T-helper 17 cell (primary cell): Measurements from ENCODE around the gene NR2F1-AS1. TPM values are rescaled to one million over a fixed set of nuclear protein-coding genes. Genes with fewer than 3 reads are reported as not detected.
"Not testable (repeated sequence)": the region's sequence is repeated elsewhere in the genome, so short reads cannot be mapped to it uniquely, and the experiment has no call there.

Experiments used
- ATAC-seq: fragments of 150-1000 bp; cut with Tn5 transposase; 2 replicates; pipeline ENCODE4 v1.10.0; 2021; ENCODE audit warnings: mild to moderate bottlenecking, moderate library complexity
- DNase-seq, 3 donors: peaks; one replicate each; pipeline versions ENCODE4 v3.0.0 to v3.0.0-alpha.2; 2020 to 2021
- H3K9me3 ChIP-seq: one replicate; pipeline ENCODE4 v1.7.0; 2013; ENCODE audit warnings: low read length, mild to moderate bottlenecking; ENCODE audit not compliant: control insufficient read depth, poor library complexity, severe bottlenecking
- H3K27ac Mint-ChIP-seq: one replicate; pipeline ENCODE4 v1.8.0; 2022; ENCODE audit warnings: mild to moderate bottlenecking, moderate library complexity, mixed read lengths
- H3K27me3 Mint-ChIP-seq: one replicate; pipeline ENCODE4 v1.8.0; 2022; ENCODE audit warnings: mixed read lengths
- H3K36me3 Mint-ChIP-seq: one replicate; pipeline ENCODE4 v1.8.0; 2022; ENCODE audit warnings: low read depth, mixed read lengths
- H3K4me1 Mint-ChIP-seq: one replicate; pipeline ENCODE4 v1.8.0; 2022; ENCODE audit warnings: mild to moderate bottlenecking, mixed read lengths
- H3K4me3 Mint-ChIP-seq: one replicate; pipeline ENCODE4 v1.8.0; 2022; ENCODE audit warnings: mild to moderate bottlenecking, moderate library complexity, mixed read lengths
- total RNA-seq, 4 donors: library from RNA in 2 of 4; stranded (reverse) in 2 of 4; gene quantifications; one replicate each; pipeline ENCODE4 v1.2.3 and lab custom pipeline; 2022 to 2026

Gene NR2F1-AS1
- total RNA-seq, 2 donors from 2014 or later, result not detected

DNA sequence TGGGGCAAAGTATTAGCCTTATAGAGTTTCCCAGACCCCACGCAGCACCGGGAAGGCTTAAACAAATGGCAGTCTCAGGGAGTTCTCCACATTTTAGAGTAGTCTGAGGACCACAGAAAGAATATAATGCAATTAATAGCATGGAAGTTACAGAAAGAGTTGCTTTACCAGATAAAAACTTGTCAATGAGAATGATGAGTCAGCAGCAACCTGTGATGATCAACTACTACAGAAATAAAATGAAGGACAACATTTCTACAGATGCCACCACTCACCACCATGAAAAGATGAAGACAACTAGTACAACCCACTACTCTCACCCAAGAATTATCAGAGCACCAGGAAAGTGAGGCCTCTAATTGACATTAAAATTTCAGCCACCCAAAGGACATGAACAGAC is 120.7 kb downstream of the NR2F1-AS1 start:
- Mint-ChIP-seq H3K4me1 (no peaks in the 10 kb centered on the region), H3K27me3 (peaks cover 5% of the 10 kb centered on the region), H3K27ac (no peak overlapping the region), H3K36me3 (no peaks in the 10 kb centered on the region), H3K4me3 (no peak overlapping the region)
- ATAC-seq (no peak), DNase-seq (no peak)
- H3K9me3 ChIP-seq, result no peaks in the 10 kb centered on the region

DNA sequence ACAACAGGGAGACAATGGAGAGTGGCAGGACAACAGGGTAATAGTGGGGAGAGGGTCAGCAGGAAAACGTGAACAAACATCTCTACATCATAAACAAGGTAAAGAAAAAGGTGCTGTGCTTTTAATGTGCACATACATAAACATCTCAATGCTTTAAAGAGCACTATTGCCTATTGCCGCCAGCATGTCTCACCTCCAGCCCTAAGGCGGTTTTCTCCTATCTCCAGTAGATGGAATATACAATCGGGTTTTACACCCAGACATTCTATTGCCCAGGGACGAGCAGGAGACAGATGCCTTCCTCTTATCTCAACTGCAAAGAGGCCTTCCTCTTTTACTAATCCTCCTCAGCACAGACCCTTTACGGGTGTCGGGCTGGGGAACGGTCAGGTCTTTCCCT is 124.2 kb downstream of the NR2F1-AS1 start:
- not testable (repeated sequence) for H3K27me3 Mint-ChIP-seq, H3K4me3 Mint-ChIP-seq, H3K9me3 ChIP-seq, H3K4me1 Mint-ChIP-seq, H3K36me3 Mint-ChIP-seq, DNase-seq, H3K27ac Mint-ChIP-seq, ATAC-seq

DNA sequence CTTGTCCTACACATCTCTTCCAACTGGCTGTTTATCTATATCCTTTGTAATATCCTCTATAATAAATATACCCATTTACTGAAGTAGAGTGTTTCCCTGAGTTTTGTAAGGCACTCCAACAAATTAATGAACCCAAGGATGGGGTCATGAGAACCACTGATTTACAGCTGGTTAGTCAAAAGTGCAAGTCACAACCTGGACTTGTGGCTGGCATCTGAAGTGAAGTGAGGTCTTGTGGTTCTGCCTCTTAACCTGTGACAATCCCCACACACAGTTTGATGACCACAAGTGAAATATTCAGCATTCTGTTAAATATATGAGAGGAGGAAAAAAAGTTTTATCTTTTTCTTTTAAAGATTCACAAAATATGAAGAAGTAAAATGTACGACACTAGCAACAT is 126.1 kb downstream of the NR2F1-AS1 start:
- Mint-ChIP-seq H3K4me1 (no peaks in the 10 kb centered on the region), H3K4me3 (no peak overlapping the region), H3K27ac (no peak overlapping the region), H3K27me3 (peaks cover 5% of the 10 kb centered on the region), H3K36me3 (no peaks in the 10 kb centered on the region)
- ATAC-seq, result no peak
- no peaks in the 10 kb centered on the region for H3K9me3 ChIP-seq
- DNase-seq, result no peak

DNA sequence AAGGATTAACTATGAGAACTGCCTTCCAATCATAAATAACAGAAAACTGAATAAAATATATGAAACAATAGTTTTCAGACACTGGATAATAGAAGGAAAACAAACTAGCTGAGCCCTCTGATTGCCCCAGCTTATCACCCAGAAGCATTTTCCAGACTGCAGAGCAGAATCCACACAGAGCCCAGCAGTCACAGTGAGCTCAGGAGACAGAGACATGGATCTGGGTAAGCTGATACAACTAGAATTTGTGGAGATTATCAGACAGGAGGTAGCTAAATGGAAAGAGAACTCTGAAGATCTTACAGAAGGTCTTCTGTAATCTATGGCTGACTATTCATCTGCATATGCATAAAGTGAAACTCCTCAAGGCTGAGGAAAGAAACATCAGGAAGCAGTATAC is 128.8 kb downstream of the NR2F1-AS1 start:
- ATAC-seq, result no peak
- no peak for DNase-seq
- Mint-ChIP-seq H3K4me3 (no peak overlapping the region), H3K4me1 (no peaks in the 10 kb centered on the region), H3K27me3 (no peaks in the 10 kb centered on the region), H3K36me3 (no peaks in the 10 kb centered on the region), H3K27ac (no peak overlapping the region)
- H3K9me3 ChIP-seq, result no peaks in the 10 kb centered on the region

DNA sequence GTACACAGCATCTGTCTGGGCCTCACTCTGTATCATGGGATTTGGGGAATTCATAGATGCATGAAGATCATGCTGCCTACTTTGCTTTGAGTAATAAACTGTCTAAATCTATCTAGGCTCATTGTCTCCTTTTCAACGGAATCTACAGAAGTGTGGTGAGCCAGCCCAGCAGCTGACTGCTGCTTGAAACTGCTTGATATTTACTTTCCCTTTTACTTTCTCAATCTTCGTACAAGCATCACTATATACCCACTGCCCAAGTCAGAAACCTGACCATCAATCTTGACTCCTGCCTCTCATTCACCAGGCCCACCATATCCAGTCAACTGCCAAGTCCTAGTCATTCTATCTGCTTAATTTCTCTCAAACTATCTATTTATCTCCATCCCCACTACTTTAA is 142.9 kb downstream of the NR2F1-AS1 start:
- DNase-seq (no peak), ATAC-seq (no peak)
- no peaks in the 10 kb centered on the region for H3K27me3 Mint-ChIP-seq
- H3K27ac Mint-ChIP-seq, result no peak overlapping the region
- no peaks in the 10 kb centered on the region for H3K4me1 Mint-ChIP-seq
- H3K9me3 ChIP-seq, result no peaks in the 10 kb centered on the region
- no peak overlapping the region for H3K4me3 Mint-ChIP-seq
- H3K36me3 Mint-ChIP-seq, result no peaks in the 10 kb centered on the region

DNA sequence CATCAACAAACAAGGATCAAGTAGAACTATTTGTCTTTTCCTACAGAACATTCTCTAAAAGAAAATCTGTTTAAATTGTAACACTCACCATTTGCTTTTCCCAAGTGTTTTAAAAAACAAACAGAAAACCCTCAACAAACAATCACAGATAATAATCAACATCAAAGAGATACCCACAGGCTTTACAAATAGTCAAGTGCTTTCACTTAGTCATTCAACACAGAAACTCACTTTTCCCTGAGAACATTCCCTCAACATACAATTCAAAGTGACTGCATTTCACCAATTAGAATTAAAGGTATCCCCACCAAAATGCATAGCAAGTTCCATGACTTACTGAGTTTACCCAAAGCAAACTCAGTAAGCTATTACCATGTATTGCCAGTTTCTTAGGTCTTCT is 144.9 kb downstream of the NR2F1-AS1 start:
- no peak overlapping the region for H3K4me3 Mint-ChIP-seq
- ATAC-seq (no peak), DNase-seq (no peak)
- no peaks in the 10 kb centered on the region for H3K36me3 Mint-ChIP-seq
- peaks cover 6% of the 10 kb centered on the region for H3K27me3 Mint-ChIP-seq
- no peaks in the 10 kb centered on the region for H3K9me3 ChIP-seq
- H3K27ac Mint-ChIP-seq, result no peak overlapping the region
- H3K4me1 Mint-ChIP-seq, result no peaks in the 10 kb centered on the region

DNA sequence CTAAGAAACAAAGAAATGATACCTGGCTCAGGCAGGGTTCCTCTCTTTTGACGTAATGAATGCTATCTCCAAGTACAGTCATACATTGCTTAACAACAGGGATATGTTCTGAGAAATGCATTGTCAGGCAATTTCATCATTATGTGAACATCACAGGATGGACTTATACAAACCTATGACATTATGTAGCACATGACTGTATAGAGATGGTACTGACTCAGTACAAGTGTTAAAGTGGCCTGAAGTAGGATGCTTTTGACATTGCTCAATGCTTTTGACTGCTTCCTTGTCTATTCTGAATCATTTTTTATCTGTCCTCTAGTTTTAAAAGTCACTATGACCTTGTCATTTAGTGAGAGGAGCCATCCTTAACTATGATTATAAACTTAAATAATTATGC is 147.6 kb downstream of the NR2F1-AS1 start:
- Mint-ChIP-seq H3K4me3 (no peak overlapping the region), H3K4me1 (no peaks in the 10 kb centered on the region), H3K27ac (no peak overlapping the region), H3K36me3 (no peaks in the 10 kb centered on the region), H3K27me3 (peaks cover 10% of the 10 kb centered on the region)
- ATAC-seq, result no peak
- DNase-seq, result no peak
- no peaks in the 10 kb centered on the region for H3K9me3 ChIP-seq

DNA sequence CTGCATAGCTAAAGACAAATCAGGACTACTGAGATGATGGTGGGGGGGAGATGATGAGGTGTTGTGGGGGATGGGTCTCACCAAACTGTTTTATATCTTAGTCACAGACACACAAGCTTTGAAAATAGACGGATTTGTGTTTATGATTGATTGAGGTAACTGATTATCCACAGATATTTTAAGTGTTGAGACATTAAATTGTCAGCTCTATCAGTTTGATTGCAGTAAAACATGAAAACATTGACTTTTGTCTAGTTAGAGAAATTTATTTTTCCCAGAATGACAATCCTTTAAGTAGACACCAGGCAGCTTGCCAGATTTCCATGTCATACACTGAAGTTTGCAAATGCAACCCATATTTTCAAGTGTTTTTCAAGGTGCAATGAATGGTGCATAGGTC is 149.8 kb downstream of the NR2F1-AS1 start:
- H3K27ac Mint-ChIP-seq, result no peak overlapping the region
- no peak for ATAC-seq
- H3K4me3 Mint-ChIP-seq, result no peak overlapping the region
- H3K4me1 Mint-ChIP-seq, result no peaks in the 10 kb centered on the region
- H3K27me3 Mint-ChIP-seq, result peaks cover 22% of the 10 kb centered on the region
- no peaks in the 10 kb centered on the region for H3K36me3 Mint-ChIP-seq
- H3K9me3 ChIP-seq, result no peaks in the 10 kb centered on the region
- no peak for DNase-seq

DNA sequence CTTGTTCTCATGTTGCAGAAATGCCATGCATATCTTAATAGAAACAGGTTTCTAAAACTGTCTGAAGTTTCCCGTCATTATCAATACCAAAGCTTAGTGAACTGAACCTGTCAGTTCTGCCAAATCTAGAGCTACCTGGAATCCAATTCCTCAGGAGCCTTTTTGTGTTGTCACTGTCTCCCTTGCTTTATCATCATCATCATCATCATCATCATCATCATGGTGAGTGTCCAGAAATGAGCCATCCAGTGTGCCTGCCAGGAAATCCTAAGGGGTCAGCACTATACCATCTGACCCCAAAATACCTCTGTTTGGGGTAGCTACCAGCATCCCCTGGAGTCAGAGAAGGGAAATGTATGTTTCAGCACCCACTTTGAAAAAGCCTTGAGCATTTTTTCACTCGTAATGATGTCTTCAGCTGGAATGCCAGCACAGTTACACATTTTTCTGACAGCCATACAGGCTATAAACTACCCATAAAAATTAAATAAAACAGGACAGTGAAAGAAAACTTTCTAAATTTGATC is 150.3 kb downstream of the NR2F1-AS1 start:
- Mint-ChIP-seq H3K4me1 (no peaks in the 10 kb centered on the region), H3K36me3 (no peaks in the 10 kb centered on the region), H3K27ac (no peak overlapping the region), H3K4me3 (no peak overlapping the region), H3K27me3 (peaks cover 24% of the 10 kb centered on the region)
- no peaks in the 10 kb centered on the region for H3K9me3 ChIP-seq
- ATAC-seq (no peak), DNase-seq (no peak)

DNA sequence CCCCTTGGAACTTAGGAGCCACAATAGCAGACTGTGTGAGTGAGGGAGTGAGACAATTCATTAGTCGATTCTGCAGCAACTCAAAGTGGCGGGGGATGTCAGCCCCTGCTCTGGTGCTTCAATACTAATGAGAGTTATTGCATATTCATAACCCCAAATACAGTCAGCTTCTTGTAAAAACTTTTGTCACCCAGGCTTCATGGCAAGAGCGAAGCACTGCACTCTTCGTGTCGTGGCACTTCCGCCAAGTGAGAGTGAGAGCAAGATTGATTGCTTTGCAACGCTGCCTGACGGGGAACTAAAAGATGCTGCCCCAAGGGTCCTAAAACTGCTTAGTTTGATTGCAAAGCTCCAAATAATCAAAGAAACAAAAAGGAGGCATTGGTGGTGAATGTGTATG is 150.9 kb downstream of the NR2F1-AS1 start:
- H3K27ac Mint-ChIP-seq, result no peak overlapping the region
- H3K36me3 Mint-ChIP-seq, result no peaks in the 10 kb centered on the region
- peaks cover 26% of the 10 kb centered on the region for H3K27me3 Mint-ChIP-seq
- no peak for ATAC-seq
- no peaks in the 10 kb centered on the region for H3K4me1 Mint-ChIP-seq
- no peak for DNase-seq
- H3K9me3 ChIP-seq, result no peaks in the 10 kb centered on the region
- H3K4me3 Mint-ChIP-seq, result no peak overlapping the region

DNA sequence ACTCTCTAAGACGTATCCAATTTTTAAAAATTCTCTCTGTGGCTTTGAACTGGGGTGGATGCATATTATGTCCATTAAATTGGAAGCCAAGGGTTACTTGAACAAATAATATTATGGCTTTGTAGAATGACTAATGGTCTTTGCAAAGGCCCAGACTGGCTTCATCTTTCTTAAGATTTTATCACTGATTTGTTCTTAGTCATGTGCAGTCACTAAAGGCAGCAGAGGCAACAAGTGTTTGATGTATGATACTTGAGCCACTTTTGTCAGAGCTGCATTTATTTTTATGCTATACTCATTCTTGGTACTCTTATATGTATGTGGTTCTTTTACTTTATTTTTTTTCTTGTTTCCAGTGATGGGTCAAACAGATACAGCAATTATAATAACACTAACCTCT is 152.2 kb downstream of the NR2F1-AS1 start:
- Mint-ChIP-seq H3K4me1 (no peaks in the 10 kb centered on the region), H3K36me3 (no peaks in the 10 kb centered on the region), H3K27me3 (peaks cover 29% of the 10 kb centered on the region), H3K4me3 (no peak overlapping the region), H3K27ac (no peak overlapping the region)
- DNase-seq (no peak), ATAC-seq (no peak)
- H3K9me3 ChIP-seq, result no peaks in the 10 kb centered on the region

DNA sequence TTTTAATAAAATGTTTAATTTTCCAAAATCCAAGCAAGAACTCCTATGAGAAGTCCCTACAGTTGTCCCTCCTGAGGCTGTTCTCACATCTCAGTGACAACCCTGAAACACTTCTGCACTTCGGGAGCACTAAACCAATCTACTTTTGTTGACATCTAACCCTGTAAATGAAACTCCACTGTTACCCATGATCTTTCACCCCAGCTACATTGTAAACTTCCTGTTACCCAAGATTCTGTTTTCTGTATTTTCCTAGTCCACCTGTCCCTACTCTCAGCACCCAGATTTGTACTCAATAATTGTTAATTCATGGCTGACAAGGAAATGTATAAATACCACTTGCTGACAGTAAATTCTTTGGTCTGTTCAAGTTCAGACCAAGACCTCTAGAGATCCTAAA is 153.7 kb downstream of the NR2F1-AS1 start:
- peaks cover 24% of the 10 kb centered on the region for H3K27me3 Mint-ChIP-seq
- ATAC-seq, result no peak
- no peak for DNase-seq
- H3K27ac Mint-ChIP-seq, result no peak overlapping the region
- no peaks in the 10 kb centered on the region for H3K4me1 Mint-ChIP-seq
- no peaks in the 10 kb centered on the region for H3K36me3 Mint-ChIP-seq
- no peak overlapping the region for H3K4me3 Mint-ChIP-seq
- H3K9me3 ChIP-seq, result no peaks in the 10 kb centered on the region

DNA sequence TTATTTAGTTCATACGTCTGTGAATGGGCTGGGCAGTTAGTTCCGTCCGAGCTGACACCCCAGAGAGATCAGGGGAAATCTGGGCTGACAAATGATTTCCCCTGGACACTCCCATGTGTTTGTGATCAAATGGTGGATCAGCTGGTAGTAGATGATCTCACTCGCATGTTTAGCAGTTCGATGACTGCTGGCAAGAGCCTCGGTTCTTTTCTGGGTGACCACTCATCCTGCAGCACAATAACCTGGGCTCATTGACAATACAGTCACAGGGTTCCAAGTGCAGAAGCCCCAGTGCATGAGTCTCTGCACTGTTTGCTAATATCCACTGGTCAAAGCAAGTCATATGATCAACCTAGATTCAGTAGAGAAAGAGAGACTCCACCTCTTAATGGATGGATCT is 155.9 kb downstream of the NR2F1-AS1 start:
- H3K4me3 Mint-ChIP-seq, result no peak overlapping the region
- DNase-seq (no peak), ATAC-seq (no peak)
- no peak overlapping the region for H3K27ac Mint-ChIP-seq
- H3K36me3 Mint-ChIP-seq, result no peaks in the 10 kb centered on the region
- H3K4me1 Mint-ChIP-seq, result no peaks in the 10 kb centered on the region
- H3K9me3 ChIP-seq, result no peaks in the 10 kb centered on the region
- H3K27me3 Mint-ChIP-seq, result peaks cover 24% of the 10 kb centered on the region

DNA sequence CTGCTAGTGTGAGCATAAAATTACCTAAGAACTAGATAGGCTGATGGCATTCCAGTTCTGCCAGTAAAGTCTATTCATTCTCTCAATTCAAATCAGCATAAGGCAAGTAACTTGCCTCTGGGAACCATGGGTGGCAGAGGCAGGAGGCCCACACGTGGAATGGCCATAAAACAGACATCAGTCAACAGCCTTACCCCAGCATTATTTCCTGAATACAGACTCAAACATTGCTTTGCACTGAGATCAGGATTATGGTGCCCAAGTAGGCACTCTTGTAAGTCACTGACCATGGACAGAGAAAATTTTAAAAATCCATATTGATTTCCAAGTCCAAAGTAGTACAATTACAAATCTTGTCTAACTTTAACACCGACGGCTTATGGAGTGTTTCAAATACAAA is 157.7 kb downstream of the NR2F1-AS1 start:
- H3K9me3 ChIP-seq, result no peaks in the 10 kb centered on the region
- ATAC-seq (no peak), DNase-seq (no peak)
- Mint-ChIP-seq H3K27ac (no peak overlapping the region), H3K27me3 (peaks cover 25% of the 10 kb centered on the region), H3K4me1 (peaks cover 2% of the 10 kb centered on the region), H3K4me3 (no peak overlapping the region), H3K36me3 (no peaks in the 10 kb centered on the region)
